GM12892 (cell line): Measurements from ENCODE around the gene TEX9.

Experiments used
- POLR2AphosphoS5 ChIP-seq: IDR thresholded peaks from 2 replicates; pipeline ENCODE4 v1.6.1; 2011; ENCODE audit warnings: low read depth, low read length, control low read depth
- TAF1 ChIP-seq: IDR thresholded peaks from 2 replicates; pipeline ENCODE4 v1.6.1; 2011; ENCODE audit warnings: low read depth, mild to moderate bottlenecking, control low read depth, low read length, borderline replicate concordance

- no peak for TF ChIP-seq POLR2AphosphoS5
- TF ChIP-seq TAF1: no peak
These were observed 93.9 kb downstream of the TEX9 start for GRCh38 chr15:56459096-56459495.
